Activated gamma-delta T cell treated with Interleukin-2 at 50 U/mL for 16 hours (primary cell): Measurements from ENCODE around the gene EZH1.
A peak's percentile ranks its signal among the peaks of the same experiment; 100 is the strongest.
"Not testable (repeated sequence)": the region's sequence is repeated elsewhere in the genome, so short reads cannot be mapped to it uniquely, and the experiment has no call there.

Experiments used
- DNase-seq: peaks from one replicate; pipeline ENCODE4 v3.0.0-alpha.2; 2020

The EZH1 gene

GRCh38 chr17:42665581-42666001 lies 79.2 kb downstream of the EZH1 start:
- DNase-seq = no peak

DNA sequence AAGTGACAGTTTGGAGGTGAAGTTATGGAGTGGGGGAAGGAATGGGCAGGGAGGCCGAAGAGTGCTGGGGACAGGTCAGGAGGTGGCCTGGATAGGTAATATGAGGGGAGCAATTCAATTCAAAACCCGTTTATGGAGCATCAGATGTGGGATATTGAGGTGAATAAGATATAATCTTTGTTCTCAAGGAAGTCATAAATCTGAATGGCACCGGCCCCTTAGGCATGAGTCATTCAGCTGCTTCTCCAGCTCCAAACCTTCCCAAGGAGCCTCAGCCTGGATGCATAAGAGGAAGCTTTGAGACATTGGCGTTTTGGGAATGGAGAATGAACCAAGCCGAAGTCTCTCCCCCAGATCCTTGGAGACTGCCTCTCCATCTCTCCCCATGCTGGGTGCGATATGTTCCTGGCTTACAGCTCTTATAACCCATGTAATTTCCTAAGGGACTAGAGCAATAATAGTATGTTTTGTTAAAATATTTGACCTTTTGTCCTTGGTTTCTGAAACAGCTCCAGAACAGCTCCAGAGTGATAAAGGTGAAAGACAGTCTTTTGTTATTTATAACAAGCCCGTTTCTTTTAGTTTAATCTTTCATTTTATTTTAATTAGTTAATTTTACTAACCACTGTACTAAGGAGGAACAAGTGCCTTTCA lies 84.0 kb downstream of the EZH1 start:
- DNase-seq = no peak

- DNase-seq = not testable (repeated sequence)
Measured at GRCh38 chr17:42659932-42660274, 84.9 kb downstream of the EZH1 start.

DNA sequence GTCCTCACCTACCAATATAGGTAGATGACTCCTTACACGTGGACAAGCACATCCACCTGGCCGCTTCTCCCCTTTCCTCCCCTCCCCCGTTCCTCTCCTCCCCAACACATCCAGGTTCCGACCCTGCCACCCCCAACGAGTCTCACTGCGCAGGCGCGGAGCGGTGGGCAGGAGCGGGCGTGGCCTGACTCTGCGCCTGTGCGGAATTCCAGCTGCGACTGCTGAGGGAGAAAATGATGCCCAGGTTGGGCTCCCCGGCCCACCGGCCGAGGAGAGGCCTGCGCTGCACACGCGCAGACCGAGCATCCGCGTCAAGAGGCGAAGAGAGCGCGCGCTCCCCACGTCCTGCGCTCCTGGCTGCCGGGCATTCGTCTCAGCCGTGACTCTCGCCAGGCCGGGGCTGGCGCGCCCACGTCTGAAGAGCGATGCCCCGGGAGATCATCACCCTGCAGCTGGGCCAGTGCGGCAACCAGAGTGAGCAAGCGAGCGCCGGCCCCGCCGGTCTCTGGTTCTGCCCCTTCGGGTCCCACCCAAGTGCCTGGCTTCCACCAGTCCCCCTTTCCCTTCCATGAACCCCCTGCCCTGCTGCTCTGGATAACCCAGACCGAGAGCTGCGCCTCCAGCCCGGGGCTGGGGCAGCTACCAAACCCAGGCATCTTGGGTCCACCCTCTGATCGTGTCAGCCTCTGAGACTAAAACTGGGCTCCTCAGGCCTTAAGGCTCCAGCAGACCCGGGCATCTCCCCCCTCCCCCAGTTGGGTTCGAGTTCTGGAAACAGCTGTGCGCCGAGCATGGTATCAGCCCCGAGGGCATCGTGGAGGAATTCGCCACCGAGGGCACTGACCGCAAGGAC lies 85.5 kb downstream of the EZH1 start, which contains the start of gene TUBG2:
TSS of gene TUBG2 (plus strand) at position 206 of the 853 bp plus-strand sequence. CDS start at position 426, 220 bp downstream.
- DNase-seq = peak; percentile 61

- DNase-seq = no peak
Measured at GRCh38 chr17:42657824-42658588, 86.8 kb downstream of the EZH1 start.

- DNase-seq = no peak
Measured at GRCh38 chr17:42655528-42655927, 89.3 kb downstream of the EZH1 start.

DNA sequence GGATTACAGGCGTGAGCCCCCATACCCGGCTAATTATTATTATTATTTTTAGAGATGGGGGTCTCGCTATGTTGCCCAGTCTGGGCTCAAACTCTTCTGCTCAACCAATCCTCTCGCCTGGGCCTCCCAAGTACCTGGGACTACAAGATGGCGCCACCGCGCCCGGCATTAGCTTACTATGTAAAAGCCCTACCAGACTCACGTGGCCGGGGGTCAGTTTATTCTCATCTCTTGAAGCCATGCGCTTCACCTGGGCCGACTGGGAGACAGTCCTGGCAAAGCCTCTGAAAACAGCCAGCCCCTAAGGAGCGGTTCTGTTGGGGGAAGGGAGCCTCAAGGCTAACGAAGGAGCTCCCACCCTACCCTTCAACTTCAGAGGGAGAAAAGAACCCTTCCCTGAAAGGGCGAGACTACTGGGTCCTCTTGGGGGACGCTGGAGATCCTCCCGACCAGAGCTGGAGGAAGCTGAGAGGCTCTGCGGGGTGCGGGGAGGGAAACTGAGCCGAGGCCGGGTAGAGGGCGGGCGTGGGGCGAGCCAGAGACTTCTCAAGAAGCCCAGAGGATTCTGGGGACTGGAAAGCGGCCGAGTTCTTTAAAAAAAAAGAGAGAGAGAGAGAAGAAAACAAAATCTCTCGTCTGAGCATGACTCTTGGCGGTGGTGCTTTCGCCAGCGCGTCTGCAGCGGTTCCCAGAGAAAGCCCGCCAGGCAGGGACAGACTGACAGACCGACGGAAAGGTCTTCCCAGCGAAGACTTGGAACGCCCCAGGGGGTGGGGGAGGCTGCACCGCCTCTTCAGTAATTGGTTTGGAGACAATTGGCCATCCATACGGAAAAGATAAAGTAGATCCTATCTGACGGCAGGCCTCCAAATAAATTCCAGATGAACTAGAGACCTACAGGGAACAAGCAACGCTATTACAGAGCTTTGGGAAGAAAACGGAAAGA lies 91.4 kb downstream of the EZH1 start:
- DNase-seq = no peak

GRCh38 chr17:42651392-42651791 lies 93.4 kb downstream of the EZH1 start:
- DNase-seq = no peak
